ENCODE measurements around the gene NME4.

NME4 gene

GRCh38 chr16:379183-379960 lies 17.6 kb upstream of the NME4 start:
- TF ChIP-seq ZFX (IDR thresholded peaks at IDR 0.05; ENCODE audit: borderline replicate concordance), result no peak
- TF ChIP-seq CTCF (IDR thresholded peaks at IDR 0.05), result no peak
- H3K27ac ChIP-seq, result peak overlapping the region; percentile 96

DNA sequence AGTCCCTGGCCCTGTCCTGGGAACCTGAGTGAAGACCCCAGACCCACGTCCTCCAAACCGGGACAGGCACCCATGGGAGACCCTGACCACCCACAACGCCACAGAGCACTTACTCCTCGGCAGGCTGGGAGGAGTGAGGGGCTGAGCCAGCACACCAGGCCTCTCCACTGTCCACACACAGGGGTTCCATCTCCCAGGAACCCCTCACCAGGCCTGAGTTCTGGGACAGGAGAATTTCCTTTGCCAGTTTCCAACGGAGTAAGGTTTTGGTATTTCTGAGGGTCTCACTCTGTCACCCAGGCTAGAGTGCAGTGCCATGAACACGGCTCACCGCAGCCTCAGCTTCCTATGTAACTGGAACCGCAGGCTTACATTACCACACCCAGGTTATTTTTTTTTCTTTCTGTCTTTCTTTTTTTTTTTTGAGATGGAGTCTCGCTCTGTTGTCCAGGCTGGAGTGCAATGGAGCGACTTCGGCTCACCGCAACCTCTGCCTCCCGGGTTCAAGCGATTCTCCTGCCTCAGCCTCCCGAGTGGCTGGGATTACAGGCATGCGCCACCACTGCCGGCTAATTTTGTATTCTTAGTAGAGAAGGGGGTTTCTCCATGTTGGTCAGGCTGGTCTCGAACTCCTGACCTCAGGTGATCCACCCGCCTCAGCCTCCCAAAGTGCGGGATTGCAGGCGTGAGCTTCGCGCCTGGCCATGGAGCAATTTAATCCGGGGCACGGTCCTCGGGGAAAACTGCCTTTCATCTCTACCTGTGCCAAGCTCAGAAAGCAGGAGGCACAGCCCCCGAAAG lies 16.8 kb upstream of the NME4 start:
- H3K27ac ChIP-seq, result peak overlapping the region; percentile 96
- TF ChIP-seq ZFX (IDR thresholded peaks at IDR 0.05; ENCODE audit: borderline replicate concordance), result no peak
- no peak for TF ChIP-seq CTCF (IDR thresholded peaks at IDR 0.05)

DNA sequence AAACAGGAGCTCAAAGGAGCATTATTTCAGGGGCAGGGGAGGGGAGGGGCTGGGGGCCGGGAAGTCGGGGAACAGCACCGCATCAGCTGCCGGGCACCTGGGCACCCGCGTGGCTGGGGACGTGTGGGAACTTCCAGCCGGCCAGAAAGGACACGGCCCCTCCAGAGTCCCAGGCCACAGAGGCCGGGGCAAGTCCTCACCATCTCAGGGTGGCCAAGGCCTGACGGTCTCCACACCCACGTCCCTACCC lies 16.3 kb upstream of the NME4 start:
- TF ChIP-seq ZFX (IDR thresholded peaks at IDR 0.05; ENCODE audit: borderline replicate concordance) (no peak), CTCF (IDR thresholded peaks at IDR 0.05) (no peak)
- peak overlapping the region; percentile 96 for H3K27ac ChIP-seq

GRCh38 chr16:381012-381788 lies 15.8 kb upstream of the NME4 start:
- peak overlapping the region; percentile 96 for H3K27ac ChIP-seq

GRCh38 chr16:381789-382717 lies 14.9 kb upstream of the NME4 start, which contains the start of gene PGAP6:
Gene PGAP6 (minus strand): TSS chr16:381978. CDS start chr16:381821, 157 bp downstream.
- H3K27ac ChIP-seq, result peak within 1 kb of the TSS; percentile 96

More at GRCh38 chr16:381012-381788, 15.8 kb upstream of the NME4 start:
- TF ChIP-seq CTCF (IDR thresholded peaks at IDR 0.05) (no peak), ZFX (IDR thresholded peaks at IDR 0.05; ENCODE audit: borderline replicate concordance) (no peak)

More at GRCh38 chr16:381789-382717, 14.9 kb upstream of the NME4 start, which contains the start of gene PGAP6:
- TF ChIP-seq ZFX (IDR thresholded peaks at IDR 0.05; ENCODE audit: borderline replicate concordance), result no peak
- TF ChIP-seq CTCF (IDR thresholded peaks at IDR 0.05), result no peak
